ENCODE measurements around the gene PSMB9. TPM values are rescaled to one million over a fixed set of nuclear protein-coding genes. Genes with fewer than 3 reads are reported as not detected.
"Not testable (repeated sequence)": the region's sequence is repeated elsewhere in the genome, so short reads cannot be mapped to it uniquely, and the experiment has no call there.

The PSMB9 gene
- total RNA-seq, 1 donor, result 20.3 TPM

DNA sequence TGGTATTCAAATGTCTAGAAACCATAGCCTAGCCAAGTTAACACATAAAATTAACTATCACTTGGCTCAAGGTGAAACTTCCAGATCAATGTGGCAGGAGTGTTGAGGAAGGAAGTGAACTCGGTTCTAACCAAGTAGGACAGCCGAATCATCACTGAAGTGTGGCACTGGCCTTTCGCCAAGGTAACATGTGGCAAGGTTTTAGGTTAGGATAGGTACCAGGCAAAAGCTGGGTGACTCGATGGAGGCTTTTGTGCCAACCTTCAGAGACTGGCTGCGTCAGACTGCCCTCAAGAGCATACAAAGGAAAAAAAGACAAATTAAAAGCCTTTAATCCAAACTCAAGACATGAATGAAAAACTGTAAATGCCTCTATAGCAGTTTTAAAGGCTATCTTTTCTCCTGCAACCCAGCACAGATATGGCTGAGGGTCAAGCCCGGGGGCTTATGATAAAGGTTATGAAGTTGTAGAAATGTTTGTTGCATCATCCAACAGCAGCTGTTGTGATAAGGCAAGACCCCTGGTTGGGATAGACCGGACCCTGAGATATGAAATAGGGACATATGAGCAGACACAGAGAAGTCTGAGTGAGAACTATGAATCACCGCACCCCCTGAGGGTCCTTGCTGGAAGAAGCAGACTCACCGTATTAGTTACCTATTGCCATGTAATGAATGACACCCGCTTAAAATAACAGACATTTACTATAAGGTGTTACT lies 11.9 kb downstream of the PSMB9 start:
- H3K4me2 ChIP-seq (ENCODE audit: insufficient read depth, low read length), result no peak overlapping the region
- peaks cover 15% of the 10 kb centered on the region for H3K27me3 ChIP-seq (ENCODE audit: insufficient read depth, low read length)
- H3K4me3 ChIP-seq (ENCODE audit: insufficient read depth, low read length), result no peak overlapping the region
- TF ChIP-seq, protein P1, sequence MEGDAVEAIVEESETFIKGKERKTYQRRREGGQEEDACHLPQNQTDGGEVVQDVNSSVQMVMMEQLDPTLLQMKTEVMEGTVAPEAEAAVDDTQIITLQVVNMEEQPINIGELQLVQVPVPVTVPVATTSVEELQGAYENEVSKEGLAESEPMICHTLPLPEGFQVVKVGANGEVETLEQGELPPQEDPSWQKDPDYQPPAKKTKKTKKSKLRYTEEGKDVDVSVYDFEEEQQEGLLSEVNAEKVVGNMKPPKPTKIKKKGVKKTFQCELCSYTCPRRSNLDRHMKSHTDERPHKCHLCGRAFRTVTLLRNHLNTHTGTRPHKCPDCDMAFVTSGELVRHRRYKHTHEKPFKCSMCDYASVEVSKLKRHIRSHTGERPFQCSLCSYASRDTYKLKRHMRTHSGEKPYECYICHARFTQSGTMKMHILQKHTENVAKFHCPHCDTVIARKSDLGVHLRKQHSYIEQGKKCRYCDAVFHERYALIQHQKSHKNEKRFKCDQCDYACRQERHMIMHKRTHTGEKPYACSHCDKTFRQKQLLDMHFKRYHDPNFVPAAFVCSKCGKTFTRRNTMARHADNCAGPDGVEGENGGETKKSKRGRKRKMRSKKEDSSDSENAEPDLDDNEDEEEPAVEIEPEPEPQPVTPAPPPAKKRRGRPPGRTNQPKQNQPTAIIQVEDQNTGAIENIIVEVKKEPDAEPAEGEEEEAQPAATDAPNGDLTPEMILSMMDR (IDR thresholded peaks at IDR 0.05; ENCODE audit: extremely low read depth, low read depth, low read length), result no peak
- H3K4me1 ChIP-seq (ENCODE audit: insufficient read depth, low read length), result no peaks in the 10 kb centered on the region
- DNase-seq (ENCODE audit: insufficient read length, low spot score, missing footprints), result no peak
- no peaks in the 10 kb centered on the region for H4K20me1 ChIP-seq (ENCODE audit: insufficient read depth, low read length)
- no peak overlapping the region for H2AFZ ChIP-seq (ENCODE audit: low read length)
- H3K27ac ChIP-seq (ENCODE audit: low read depth, low read length), result no peak overlapping the region
- no peaks in the 10 kb centered on the region for H3K79me2 ChIP-seq (ENCODE audit: insufficient read depth, low read length)
- no peaks in the 10 kb centered on the region for H3K36me3 ChIP-seq (ENCODE audit: insufficient read depth, low read length)
- no peaks in the 10 kb centered on the region for H3K9me3 ChIP-seq (ENCODE audit: low read depth, low read length)

DNA sequence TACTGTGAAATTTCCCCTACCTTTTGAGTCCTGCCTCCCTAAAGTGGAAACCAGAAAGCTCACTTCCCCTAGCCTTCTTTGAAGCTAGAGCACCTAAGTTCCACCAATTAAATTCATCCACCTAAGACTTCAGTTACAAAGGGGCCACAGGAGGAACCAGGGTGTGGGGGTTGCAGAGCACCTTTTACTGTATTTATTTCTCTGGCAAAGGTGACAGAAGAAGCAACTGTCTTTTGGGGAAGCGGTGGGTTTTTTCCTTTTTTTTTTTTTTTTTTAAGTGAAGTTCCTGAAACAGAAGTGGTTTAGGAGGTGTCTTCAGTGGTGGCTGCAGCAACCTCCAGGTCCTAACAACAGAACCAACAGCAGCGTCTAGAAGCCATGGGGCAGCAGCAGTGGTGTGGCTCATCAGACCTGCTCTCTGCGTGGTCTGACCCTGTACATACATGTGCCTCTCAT lies 13.1 kb downstream of the PSMB9 start:
- no peak overlapping the region for H3K4me2 ChIP-seq (ENCODE audit: insufficient read depth, low read length)
- no peak overlapping the region for H3K4me3 ChIP-seq (ENCODE audit: insufficient read depth, low read length)
- no peak for DNase-seq (ENCODE audit: insufficient read length, low spot score, missing footprints)
- H4K20me1 ChIP-seq (ENCODE audit: insufficient read depth, low read length), result no peaks in the 10 kb centered on the region
- no peaks in the 10 kb centered on the region for H3K79me2 ChIP-seq (ENCODE audit: insufficient read depth, low read length)
- H3K9me3 ChIP-seq (ENCODE audit: low read depth, low read length), result no peaks in the 10 kb centered on the region
- H3K27ac ChIP-seq (ENCODE audit: low read depth, low read length), result no peak overlapping the region
- H3K27me3 ChIP-seq (ENCODE audit: insufficient read depth, low read length), result peaks cover 16% of the 10 kb centered on the region
- no peaks in the 10 kb centered on the region for H3K4me1 ChIP-seq (ENCODE audit: insufficient read depth, low read length)
- TF ChIP-seq, protein P1 (IDR thresholded peaks at IDR 0.05; ENCODE audit: extremely low read depth, low read depth, low read length), result no peak
- H3K36me3 ChIP-seq (ENCODE audit: insufficient read depth, low read length), result no peaks in the 10 kb centered on the region
- no peak overlapping the region for H2AFZ ChIP-seq (ENCODE audit: low read length)

DNA sequence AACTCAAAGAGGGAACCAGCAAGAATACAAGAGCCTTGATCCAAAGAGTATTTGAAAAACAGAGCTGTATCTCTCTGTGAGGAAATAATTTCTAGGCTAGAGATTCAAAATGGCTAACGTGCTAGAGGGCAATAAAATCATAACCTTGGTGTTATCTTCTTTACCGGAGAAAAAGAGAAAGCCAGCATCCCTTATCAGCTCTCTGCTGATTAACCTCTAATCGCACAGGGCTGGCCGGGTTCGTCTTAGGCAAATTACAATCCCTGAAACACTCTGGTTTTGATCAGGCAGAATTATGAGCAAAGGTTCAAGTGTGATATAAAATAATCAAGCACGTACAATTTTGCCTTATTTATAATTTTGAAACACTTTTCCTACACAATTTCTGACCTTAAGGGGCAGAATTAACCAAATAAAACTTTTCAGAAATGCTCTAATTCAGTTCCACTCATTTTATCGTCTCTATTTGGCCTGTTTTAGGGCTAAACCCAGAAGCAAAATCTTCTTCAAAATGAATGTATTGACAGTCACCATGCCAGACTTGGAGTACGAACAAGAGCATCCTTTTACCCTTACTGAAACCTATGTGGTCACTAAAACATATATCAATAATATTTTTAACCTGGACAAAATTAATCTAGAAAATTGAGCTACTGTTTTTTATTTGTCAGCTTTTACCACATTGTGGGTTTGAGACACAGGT lies 13.7 kb downstream of the PSMB9 start:
- Histone ChIP-seq H3K79me2 (ENCODE audit: insufficient read depth, low read length) (no peaks in the 10 kb centered on the region), H3K27ac (ENCODE audit: low read depth, low read length) (no peak overlapping the region), H3K27me3 (ENCODE audit: insufficient read depth, low read length) (peaks cover 16% of the 10 kb centered on the region), H3K4me2 (ENCODE audit: insufficient read depth, low read length) (no peak overlapping the region), H4K20me1 (ENCODE audit: insufficient read depth, low read length) (no peaks in the 10 kb centered on the region), H2AFZ (ENCODE audit: low read length) (no peak overlapping the region), H3K9me3 (ENCODE audit: low read depth, low read length) (no peaks in the 10 kb centered on the region), H3K4me1 (ENCODE audit: insufficient read depth, low read length) (no peaks in the 10 kb centered on the region), H3K36me3 (ENCODE audit: insufficient read depth, low read length) (no peaks in the 10 kb centered on the region), H3K4me3 (ENCODE audit: insufficient read depth, low read length) (no peak overlapping the region)
- DNase-seq (ENCODE audit: insufficient read length, low spot score, missing footprints), result no peak
- TF ChIP-seq, protein P1 (IDR thresholded peaks at IDR 0.05; ENCODE audit: extremely low read depth, low read depth, low read length), result no peak

DNA sequence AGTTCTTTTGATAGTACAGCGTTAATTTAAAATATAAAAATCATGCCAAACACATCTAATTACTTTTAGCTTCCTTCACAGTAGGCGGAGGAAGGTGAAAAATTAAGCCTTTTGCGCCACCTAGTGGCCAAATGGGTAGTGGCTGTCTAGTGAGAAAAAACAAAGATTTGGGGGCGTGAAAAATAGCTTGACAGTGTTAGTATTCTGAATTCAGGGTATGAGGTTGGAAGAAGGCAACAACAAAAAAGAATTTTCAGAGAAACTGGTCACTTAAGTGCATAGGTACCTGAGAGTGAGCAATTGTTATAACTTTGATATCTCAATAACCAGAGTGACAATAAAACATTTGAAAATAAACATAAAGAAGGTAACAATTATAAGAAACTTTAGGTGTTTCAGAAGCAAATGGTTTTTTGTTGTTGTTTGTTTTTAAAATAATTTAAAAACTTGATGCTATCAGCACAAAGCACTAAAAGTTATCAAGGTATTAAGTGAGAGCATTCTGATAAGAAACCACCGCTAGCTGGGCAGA lies 14.3 kb downstream of the PSMB9 start:
- Histone ChIP-seq H4K20me1 (ENCODE audit: insufficient read depth, low read length) (no peaks in the 10 kb centered on the region), H3K4me1 (ENCODE audit: insufficient read depth, low read length) (no peaks in the 10 kb centered on the region), H3K36me3 (ENCODE audit: insufficient read depth, low read length) (no peaks in the 10 kb centered on the region), H3K4me3 (ENCODE audit: insufficient read depth, low read length) (no peak overlapping the region), H3K27me3 (ENCODE audit: insufficient read depth, low read length) (peaks cover 16% of the 10 kb centered on the region), H3K27ac (ENCODE audit: low read depth, low read length) (no peak overlapping the region), H2AFZ (ENCODE audit: low read length) (no peak overlapping the region), H3K79me2 (ENCODE audit: insufficient read depth, low read length) (no peaks in the 10 kb centered on the region), H3K9me3 (ENCODE audit: low read depth, low read length) (no peaks in the 10 kb centered on the region), H3K4me2 (ENCODE audit: insufficient read depth, low read length) (no peak overlapping the region)
- TF ChIP-seq, protein P1 (IDR thresholded peaks at IDR 0.05; ENCODE audit: extremely low read depth, low read depth, low read length), result peak; percentile 89
- DNase-seq (ENCODE audit: insufficient read length, low spot score, missing footprints), result peak; percentile 35

DNA sequence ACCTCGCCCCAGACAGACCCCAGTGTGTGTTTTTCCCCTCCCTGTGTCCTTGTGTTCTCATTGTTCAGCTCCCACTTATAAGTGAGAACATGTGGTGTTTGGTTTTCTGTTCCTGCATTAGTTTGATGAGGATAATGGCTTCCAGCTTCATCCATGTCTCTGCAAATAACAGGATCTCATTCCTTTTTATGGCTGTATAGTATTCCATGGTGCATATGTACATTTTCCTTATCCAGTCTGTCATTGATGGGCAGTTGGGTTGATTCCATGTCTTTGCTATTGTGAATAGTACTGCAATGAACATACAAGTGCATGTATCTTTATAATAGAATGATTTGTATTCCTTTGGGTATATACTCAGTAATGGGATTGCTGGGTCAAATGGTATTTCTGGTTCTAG lies 20.0 kb downstream of the PSMB9 start:
- peaks cover 31% of the 10 kb centered on the region for H3K27me3 ChIP-seq (ENCODE audit: insufficient read depth, low read length)
- H3K79me2 ChIP-seq (ENCODE audit: insufficient read depth, low read length); H3K4me3 ChIP-seq (ENCODE audit: insufficient read depth, low read length); H3K27ac ChIP-seq (ENCODE audit: low read depth, low read length); H2AFZ ChIP-seq (ENCODE audit: low read length); DNase-seq (ENCODE audit: insufficient read length, low spot score, missing footprints); H3K9me3 ChIP-seq (ENCODE audit: low read depth, low read length); H3K36me3 ChIP-seq (ENCODE audit: insufficient read depth, low read length); H4K20me1 ChIP-seq (ENCODE audit: insufficient read depth, low read length); H3K4me1 ChIP-seq (ENCODE audit: insufficient read depth, low read length); H3K4me2 ChIP-seq (ENCODE audit: insufficient read depth, low read length): not testable (repeated sequence)
